GM18868 (cell line): ENCODE results near the gene SLC3A2.

Experiments
- ATAC-seq: cut with Tn5 transposase; IDR thresholded peaks from one replicate; pipeline ENCODE4 v1.9.1; 2021; ENCODE audit warnings: mild to moderate bottlenecking, moderate library complexity; ENCODE audit not compliant: unreplicated experiment

The SLC3A2 gene

DNA sequence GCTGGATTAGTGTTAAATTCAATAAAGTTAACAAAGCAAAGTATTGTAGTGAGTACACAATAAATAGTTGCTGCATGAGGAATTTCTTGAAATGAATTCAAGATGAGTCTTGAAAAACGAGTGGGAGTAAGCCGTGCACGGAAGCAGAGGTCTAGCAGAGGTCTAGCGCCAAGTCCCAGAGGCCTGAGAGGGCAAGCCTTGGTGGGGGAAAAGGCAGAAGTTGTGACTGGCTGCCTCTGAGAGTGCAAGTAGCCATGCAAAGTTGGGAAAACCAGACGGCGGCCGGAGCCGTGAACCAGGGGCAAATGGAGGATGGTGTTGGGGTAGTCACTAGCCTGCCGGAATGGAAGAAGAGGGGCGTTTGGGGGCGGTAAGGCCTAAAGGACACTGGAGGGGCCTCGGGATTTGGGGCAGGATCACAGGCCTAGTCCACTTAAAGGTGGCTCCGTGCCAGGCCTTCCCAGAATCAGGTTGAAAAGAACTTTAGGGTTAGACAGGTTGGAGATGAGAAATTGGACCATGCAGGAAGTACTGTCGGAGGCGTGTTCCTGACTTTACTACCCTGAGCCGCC, 379 bp upstream of the SLC3A2 start:
- peak; percentile 19 for ATAC-seq

- peak; percentile 50 for ATAC-seq
Measured at GRCh38 chr11:62881579-62882430, 1.1 kb downstream of the SLC3A2 start.

DNA sequence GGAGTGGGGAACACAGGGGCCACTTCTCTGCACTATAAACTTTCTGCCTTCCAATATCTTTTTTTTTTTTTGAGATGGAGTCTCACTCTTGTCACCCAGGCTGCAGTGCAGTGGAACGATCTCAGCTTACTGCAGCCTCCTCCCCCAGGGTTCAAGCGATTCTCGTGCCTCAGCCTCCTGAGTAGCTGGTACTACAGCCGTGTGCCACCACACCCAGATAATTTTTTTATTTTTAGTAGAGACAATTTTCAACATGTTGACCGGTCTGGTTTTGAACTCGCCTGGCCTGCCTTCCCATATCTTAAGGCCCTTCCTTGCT, 1.7 kb downstream of the SLC3A2 start:
- ATAC-seq: no peak

DNA sequence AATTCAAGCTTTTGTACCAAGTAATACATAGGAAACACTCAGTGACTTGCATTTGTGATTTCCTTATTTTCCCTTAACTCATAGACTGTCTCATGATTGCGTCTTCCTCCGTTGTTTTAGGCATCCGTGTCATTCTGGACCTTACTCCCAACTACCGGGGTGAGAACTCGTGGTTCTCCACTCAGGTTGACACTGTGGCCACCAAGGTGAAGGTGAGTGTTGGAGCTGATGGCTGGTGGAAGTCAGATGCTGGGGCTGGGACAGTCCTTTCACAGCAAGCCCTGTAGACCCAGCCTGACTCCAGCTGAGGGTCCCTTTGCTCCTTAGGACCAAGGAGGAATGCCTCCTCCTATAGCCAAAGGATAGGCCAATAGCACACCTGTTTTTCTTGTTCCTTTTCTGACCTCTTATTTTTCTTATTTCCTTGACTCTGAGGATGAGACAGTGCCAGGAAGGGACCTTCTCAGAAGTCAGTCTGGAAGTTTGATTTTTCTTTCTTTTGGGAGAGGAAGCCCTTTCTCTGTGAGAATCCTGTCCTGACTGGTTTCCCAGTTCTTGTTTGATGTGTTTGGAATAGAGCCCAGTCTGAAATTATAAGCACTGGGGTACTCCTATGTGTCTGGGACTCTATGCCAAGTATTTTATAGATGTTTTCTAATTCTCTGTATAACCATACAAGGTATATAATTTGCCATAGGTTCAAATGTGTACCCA, 2.2 kb downstream of the SLC3A2 start:
- ATAC-seq: no peak

- no peak for ATAC-seq
Measured at GRCh38 chr11:62883673-62884072, 3.0 kb downstream of the SLC3A2 start.

GRCh38 chr11:62885137-62885750, 4.5 kb downstream of the SLC3A2 start:
- no peak for ATAC-seq

- no peak for ATAC-seq
Measured at GRCh38 chr11:62888406-62888805, 7.7 kb downstream of the SLC3A2 start.

- ATAC-seq: no peak
Measured at GRCh38 chr11:62889126-62889483, 8.4 kb downstream of the SLC3A2 start.

GRCh38 chr11:62889484-62890437, 9.1 kb downstream of the SLC3A2 start:
- no peak for ATAC-seq

DNA sequence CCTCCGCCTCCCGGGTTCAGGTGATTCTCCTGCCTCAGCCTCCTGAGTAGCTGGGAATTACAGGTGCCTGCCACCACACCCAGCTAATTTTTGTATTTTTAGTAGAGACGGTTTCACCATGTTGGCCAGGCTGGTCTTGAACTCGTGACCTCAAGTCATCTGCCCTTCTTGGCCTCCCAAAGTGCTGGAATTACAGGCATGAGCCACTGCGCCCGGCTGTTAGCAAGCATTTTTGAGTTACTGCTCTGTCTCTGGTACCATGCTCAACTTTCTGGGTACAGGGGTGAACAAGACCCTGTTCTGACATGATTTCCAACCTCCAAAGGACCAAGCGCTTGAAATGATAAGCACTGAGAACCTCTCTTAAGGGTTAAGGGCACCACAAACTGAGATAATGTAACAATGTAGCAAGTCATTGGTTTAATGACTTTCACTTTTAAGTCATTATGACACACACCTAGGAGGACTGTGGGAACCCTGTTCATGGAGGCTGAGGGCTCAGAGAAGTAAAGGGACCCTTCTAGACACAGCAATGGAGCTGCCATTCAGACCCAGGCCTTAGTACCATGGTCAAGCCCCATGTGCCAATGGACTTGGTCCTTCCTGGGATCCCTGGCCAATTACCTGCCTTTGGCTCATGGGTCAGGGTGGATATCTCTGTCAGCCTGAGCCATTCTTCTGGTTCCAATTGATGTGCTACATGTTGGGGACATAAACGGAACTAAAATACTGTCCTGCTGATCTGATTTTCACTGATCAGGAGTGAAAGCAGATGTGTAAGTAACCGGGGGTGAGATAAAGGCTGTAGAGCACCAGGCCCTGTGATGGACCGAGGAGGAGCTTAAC, 11.6 kb downstream of the SLC3A2 start:
- no peak for ATAC-seq

- no peak for ATAC-seq
Measured at GRCh38 chr11:62895501-62895900, 14.8 kb downstream of the SLC3A2 start.

DNA sequence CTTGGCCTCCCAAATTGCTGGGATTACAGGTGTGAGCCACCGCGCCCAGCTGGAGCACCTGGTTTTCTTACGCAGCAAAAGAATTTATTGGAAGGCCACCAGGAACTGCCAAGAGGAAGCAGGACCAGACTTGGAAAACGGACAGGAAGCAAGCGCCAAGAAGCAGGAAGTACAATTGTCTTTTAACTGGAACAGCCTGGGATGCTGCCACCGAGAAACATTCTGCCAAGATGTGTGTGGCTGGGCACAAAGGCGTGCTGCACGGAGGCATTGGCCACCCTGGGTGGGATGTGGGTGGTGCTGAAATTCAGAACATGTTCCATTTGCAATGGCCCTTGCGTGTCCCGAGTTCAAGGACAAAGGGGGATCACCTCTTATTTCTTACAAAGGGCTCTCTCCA, 15.4 kb downstream of the SLC3A2 start:
- no peak for ATAC-seq

DNA sequence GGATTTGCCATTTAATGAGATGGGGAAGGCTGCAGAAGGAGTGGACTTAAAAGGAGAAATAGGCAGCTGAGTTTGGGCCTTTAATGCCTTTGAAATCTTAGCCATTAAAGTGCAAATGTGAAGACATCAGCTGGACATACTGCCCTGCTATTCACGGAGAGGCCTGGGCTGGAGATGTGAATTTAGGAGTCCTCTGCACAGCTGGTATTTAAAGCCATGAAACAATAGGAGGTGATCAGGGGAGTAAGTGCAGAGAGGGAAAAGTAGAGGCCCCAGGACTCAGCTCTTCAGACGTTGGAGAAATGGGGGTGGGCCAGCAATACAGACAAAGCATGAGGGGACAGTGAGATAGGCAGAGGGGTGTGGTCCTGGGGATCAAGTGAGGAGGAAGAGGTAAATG, 16.6 kb downstream of the SLC3A2 start:
- no peak for ATAC-seq

DNA sequence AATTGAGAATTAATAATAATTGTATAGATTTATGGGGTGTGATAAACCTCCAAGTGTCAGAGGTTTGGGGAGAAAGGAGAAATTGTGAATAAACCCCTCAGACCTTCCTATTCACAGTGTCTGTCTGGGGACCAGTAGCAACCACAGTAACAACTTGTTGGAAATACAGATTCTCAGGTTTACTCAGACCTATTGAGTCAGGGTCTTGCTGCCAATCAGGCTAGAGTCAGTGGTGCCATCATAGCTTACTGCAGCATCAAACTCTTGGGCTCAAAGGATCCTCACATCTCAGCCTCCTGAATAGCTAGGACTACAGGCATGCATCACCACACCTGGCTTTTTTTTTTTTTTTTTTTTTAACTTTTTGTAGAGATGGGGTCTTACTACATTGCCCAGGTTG, 17.3 kb downstream of the SLC3A2 start:
- no peak for ATAC-seq

DNA sequence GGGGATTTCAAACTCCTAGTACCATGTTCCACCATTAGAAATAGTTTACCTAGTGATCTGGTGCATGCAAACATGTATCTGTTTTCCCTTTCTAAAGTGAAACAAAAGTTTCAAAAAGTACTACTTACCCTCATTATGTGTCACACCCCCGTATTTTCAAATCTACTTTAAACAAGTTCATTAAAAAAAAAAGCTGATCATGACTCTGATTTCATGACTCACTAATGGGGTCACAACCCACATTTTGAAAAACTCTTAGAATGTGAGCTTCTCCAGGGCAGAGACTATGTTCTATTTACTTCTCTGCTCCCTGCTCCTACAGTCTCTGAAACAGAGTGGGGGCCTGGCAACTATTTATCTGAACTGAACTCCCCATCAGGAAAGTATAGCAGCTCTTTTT, 22.2 kb downstream of the SLC3A2 start:
- no peak for ATAC-seq

DNA sequence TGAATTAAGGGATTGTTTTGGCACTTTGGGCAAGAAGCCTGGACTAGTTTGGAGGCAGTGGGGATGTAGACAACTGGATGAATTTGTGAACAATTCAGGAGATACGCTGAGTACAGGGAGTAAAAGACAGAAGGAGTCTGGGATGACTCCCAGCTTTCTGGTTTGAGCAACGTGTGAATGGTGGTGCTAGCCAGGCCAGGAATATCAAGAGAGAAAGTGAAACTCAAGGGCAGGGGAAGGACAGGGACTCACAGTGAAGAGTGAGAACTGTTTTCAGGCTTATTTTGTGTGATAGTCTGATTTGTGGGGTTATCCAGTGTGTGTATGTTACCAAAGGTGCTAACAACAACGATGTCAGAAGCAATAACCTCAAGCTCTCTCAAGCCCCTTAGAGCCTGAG, 24.6 kb downstream of the SLC3A2 start:
- no peak for ATAC-seq

DNA sequence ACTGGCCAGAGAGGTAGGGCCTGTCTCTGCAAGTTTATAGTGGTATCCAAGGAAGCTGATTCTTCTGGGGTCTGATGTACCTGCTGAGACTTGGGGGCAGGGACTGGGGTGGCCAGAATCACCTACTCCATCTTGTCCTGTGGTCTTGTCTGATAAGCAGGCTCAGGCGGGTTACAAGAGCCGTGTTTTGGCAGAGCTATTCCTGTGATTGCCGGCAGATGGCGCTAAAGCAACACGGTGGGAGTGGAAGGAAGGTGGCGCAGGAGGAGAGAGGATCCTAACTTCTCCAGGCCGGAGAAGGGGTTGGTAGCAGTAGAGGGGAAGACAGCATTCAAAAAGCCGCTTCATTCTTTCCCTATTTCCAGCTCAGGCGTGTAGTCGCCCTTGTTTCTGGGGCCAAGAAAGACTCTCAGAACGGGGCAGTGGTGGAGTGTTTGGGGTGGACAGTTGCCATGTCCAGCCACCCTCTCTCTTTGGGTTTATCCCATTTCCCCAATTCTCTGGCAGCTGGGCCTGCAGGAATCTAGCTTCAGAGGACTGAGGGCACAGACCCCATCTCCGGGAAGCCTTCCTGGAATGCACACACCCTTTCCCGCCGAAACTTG, 25.3 kb downstream of the SLC3A2 start:
- no peak for ATAC-seq

GRCh38 chr11:62908468-62909072, 27.9 kb downstream of the SLC3A2 start:
- no peak for ATAC-seq
